Natural killer cell (primary cell): ENCODE data around the gene MOV10L1. TPM values are rescaled to one million over a fixed set of nuclear protein-coding genes. Genes with fewer than 3 reads are reported as not detected.

Source experiments
- ATAC-seq, 3 donors: fragments of 150-1000 bp in 2 of 3; fragments of 200-7000 bp in 1 of 3; cut with Tn5 transposase; 1 replicate in 1 of 3; 2 replicates in 2 of 3; pipeline ENCODE4 v1.10.0; 2021; ENCODE audit warnings: mild to moderate bottlenecking in 2 of 3, moderate library complexity in 2 of 3
- DNase-seq, 2 donors: peaks; one replicate each; pipeline versions ENCODE4 v3.0.0 to v3.0.0-alpha.2; 2013 to 2021; ENCODE audit warnings: mixed read lengths in 1 of 2
- H3K27ac ChIP-seq: one replicate; pipeline ENCODE4 v1.5.1; 2013; ENCODE audit warnings: mild to moderate bottlenecking, low read length
- H3K27me3 ChIP-seq: one replicate; pipeline ENCODE4 v1.6.1; 2013; ENCODE audit warnings: low read length; ENCODE audit not compliant: control insufficient read depth, insufficient read depth
- H3K36me3 ChIP-seq: one replicate; pipeline ENCODE4 v1.6.1; 2013; ENCODE audit warnings: low read length; ENCODE audit not compliant: control insufficient read depth, insufficient read depth
- H3K4me1 ChIP-seq: one replicate; pipeline ENCODE4 v1.6.1; 2013; ENCODE audit warnings: low read length; ENCODE audit not compliant: control insufficient read depth, insufficient read depth
- H3K4me3 ChIP-seq: one replicate; pipeline ENCODE4 v1.5.1; 2013; ENCODE audit warnings: low read length
- H3K9me3 ChIP-seq: one replicate; pipeline ENCODE4 v1.6.1; 2013; ENCODE audit warnings: low read length; ENCODE audit not compliant: control insufficient read depth, insufficient read depth
- H3K27ac Mint-ChIP-seq, 2 donors: one replicate each; pipeline ENCODE4 v1.8.0; 2022; ENCODE audit warnings: mild to moderate bottlenecking in 2 of 2, mixed read lengths in 2 of 2, moderate library complexity in 1 of 2
- H3K27me3 Mint-ChIP-seq, 2 donors: one replicate each; pipeline ENCODE4 v1.8.0; 2022; ENCODE audit warnings: low read depth in 2 of 2, mixed read lengths in 2 of 2
- H3K36me3 Mint-ChIP-seq: one replicate; pipeline ENCODE4 v1.8.0; 2022; ENCODE audit warnings: mixed read lengths
- H3K4me1 Mint-ChIP-seq, 2 donors: one replicate each; pipeline ENCODE4 v1.8.0; 2022; ENCODE audit warnings: mixed read lengths in 2 of 2
- H3K4me3 Mint-ChIP-seq: one replicate; pipeline ENCODE4 v1.8.0; 2022; ENCODE audit warnings: mild to moderate bottlenecking, moderate library complexity, mixed read lengths
- H3K9me3 Mint-ChIP-seq, 2 donors: one replicate each; pipeline ENCODE4 v1.8.0; 2022; ENCODE audit warnings: mixed read lengths in 2 of 2
- CTCF ChIP-seq: fragments of 200-600 bp; IDR thresholded peaks from one replicate; pipeline ENCODE4 v1.8.0; 2022; ENCODE audit warnings: antibody characterized with exemption
- WGBS: methylation state at CpG from one replicate; pipeline ENCODE4 v1.1.7; 2013; ENCODE audit warnings: missing lambda C conversion rate; ENCODE audit not compliant: insufficient coverage; 5-methylcytosine and 5-hydroxymethylcytosine counted together
- intact Hi-C: fragments of 100-400 bp; cut with micrococcal nuclease; formaldehyde crosslinking; loops from one replicate; pipeline ENCODE4 v1.14.2; 2022
- total RNA-seq, 4 donors: library from RNA; stranded (reverse); fragments of 120-200 nt in 1 of 4; gene quantifications; one replicate each; pipeline versions ENCODE4 v1.2.3 to v1.2.4, GENCODE V29; 2013 to 2022

MOV10L1 gene
- total RNA-seq, 3 donors from 2014 or later (not counting 1 experiment from before 2014, with no cell fraction given): 1.0 to 1.7 TPM; not detected in 1

GRCh38 chr22:50084080-50084477 is 5.7 kb upstream of the MOV10L1 start:
- no peak overlapping the region for H3K4me3 ChIP-seq
- H3K4me1 ChIP-seq: peaks cover 20% of the 10 kb centered on the region
- Mint-ChIP-seq H3K27me3 (no peaks in the 10 kb centered on the region), H3K27ac (no peak overlapping the region), H3K4me3 (no peak overlapping the region), H3K9me3 (peaks cover 0 to 3% of the 10 kb centered on the region in 2 donors), H3K36me3 (no peaks in the 10 kb centered on the region), H3K4me1 (peaks cover 18 to 35% of the 10 kb centered on the region in 2 donors)
- no peak for DNase-seq
- ATAC-seq: no peak
- peaks cover 12% of the 10 kb centered on the region for H3K36me3 ChIP-seq
- H3K27ac ChIP-seq: peak overlapping the region; percentile 10
- WGBS: 36% methylated on average over 10 of the region's 10 CpGs
- peaks cover 6% of the 10 kb centered on the region for H3K9me3 ChIP-seq
- no peak for TF ChIP-seq CTCF
- intact Hi-C loops: no loop called here
- H3K27me3 ChIP-seq: no peaks in the 10 kb centered on the region

GRCh38 chr22:50084614-50085021 is 5.2 kb upstream of the MOV10L1 start:
- ATAC-seq (peak; percentile 17 to 33 (median 31)), DNase-seq (no peak)
- Histone ChIP-seq H3K27me3 (no peaks in the 10 kb centered on the region), H3K36me3 (peaks cover 9% of the 10 kb centered on the region), H3K27ac (no peak overlapping the region), H3K9me3 (peaks cover 6% of the 10 kb centered on the region), H3K4me1 (peaks cover 20% of the 10 kb centered on the region), H3K4me3 (no peak overlapping the region)
- Mint-ChIP-seq H3K9me3 (peaks cover 0 to 3% of the 10 kb centered on the region in 2 donors), H3K4me1 (peaks cover 18 to 35% of the 10 kb centered on the region in 2 donors), H3K4me3 (no peak overlapping the region), H3K27ac (no peak overlapping the region), H3K27me3 (no peaks in the 10 kb centered on the region), H3K36me3 (no peaks in the 10 kb centered on the region)
- WGBS: 20% methylated on average over 16 of the region's 16 CpGs
- no peak for TF ChIP-seq CTCF
- intact Hi-C loops: no loop called here

- H3K4me1 Mint-ChIP-seq: peaks cover 18 to 36% of the 10 kb centered on the region in 2 donors
- whole genome bisulfite sequencing: under 1% methylated on average over 29 of the region's 29 CpGs
- ATAC-seq (no peak), DNase-seq (peak; percentile 47 to 58)
- H3K27me3 ChIP-seq: no peaks in the 10 kb centered on the region
- H3K27ac Mint-ChIP-seq: no peak within 1 kb of the TSS
- no peak within 1 kb of the TSS for H3K4me3 Mint-ChIP-seq
- intact Hi-C loops: no loop called here
- H3K27ac ChIP-seq: no peak within 1 kb of the TSS
- peaks cover 0 to 3% of the 10 kb centered on the region in 2 donors for H3K9me3 Mint-ChIP-seq
- no peak within 1 kb of the TSS for H3K4me3 ChIP-seq
- H3K4me1 ChIP-seq: peaks cover 20% of the 10 kb centered on the region
- H3K36me3 ChIP-seq: peaks cover 7% of the 10 kb centered on the region
- peaks cover 6% of the 10 kb centered on the region for H3K9me3 ChIP-seq
- no peak for TF ChIP-seq CTCF
- H3K36me3 Mint-ChIP-seq: no peaks in the 10 kb centered on the region
- H3K27me3 Mint-ChIP-seq: no peaks in the 10 kb centered on the region
Measured at GRCh38 chr22:50085211-50085972, 4.4 kb upstream of the MOV10L1 start, which contains the start of gene MLC1. MLC1 (minus strand) TSS chr22:50085426; CDS start chr22:50084902, 524 bp downstream.
